SIG-M5 treated with dmso at 0.1 percent for 504 hours (cell line): ENCODE data around the gene CFAP126.
"Not testable (repeated sequence)": the region's sequence is repeated elsewhere in the genome, so short reads cannot be mapped to it uniquely, and the experiment has no call there.

Experiments
- DNase-seq: peaks from one replicate; lab custom pipeline; 2025; ENCODE audit not compliant: unreplicated experiment; lab: John Stamatoyannopoulos, UW

CFAP126 gene, protein sequence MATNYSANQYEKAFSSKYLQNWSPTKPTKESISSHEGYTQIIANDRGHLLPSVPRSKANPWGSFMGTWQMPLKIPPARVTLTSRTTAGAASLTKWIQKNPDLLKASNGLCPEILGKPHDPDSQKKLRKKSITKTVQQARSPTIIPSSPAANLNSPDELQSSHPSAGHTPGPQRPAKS

DNA sequence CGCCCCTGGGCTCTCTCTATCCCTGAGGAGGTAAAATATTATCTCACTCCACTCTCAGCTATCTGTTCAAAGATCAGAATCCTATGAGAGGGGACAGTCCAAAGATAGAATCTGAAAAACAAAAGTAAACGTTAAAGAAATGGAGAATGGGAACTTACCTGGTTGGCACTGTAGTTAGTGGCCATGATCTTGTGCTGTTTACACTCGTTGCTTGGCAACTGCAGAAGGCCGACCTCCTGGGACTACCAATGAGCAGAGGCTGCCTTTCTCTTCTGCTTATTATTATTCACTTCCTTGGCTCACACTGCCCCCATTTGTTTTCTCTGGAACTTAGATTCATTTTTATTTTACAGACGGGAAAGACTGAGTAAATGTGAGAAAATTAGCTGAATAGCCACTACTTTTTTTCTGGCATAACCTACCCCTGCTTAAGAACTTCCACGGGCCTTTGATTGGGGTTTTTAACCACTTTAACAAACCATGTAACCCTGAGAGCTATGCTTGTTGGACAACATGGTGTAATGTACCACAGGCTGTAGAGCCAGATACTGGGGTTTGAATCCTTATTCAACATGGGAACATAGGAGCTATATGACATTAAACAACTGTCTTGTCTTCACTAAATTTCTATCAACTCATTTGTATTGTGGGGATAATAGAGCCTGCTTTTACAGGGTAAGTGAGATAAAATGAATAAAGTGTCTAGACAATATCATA, at the start of gene CFAP126:
TSS of gene CFAP126 (minus strand) at position 193 of the 717 bp plus-strand sequence. CDS start at position 185, 8 bp downstream.
- peak; percentile 85 for DNase-seq

DNA sequence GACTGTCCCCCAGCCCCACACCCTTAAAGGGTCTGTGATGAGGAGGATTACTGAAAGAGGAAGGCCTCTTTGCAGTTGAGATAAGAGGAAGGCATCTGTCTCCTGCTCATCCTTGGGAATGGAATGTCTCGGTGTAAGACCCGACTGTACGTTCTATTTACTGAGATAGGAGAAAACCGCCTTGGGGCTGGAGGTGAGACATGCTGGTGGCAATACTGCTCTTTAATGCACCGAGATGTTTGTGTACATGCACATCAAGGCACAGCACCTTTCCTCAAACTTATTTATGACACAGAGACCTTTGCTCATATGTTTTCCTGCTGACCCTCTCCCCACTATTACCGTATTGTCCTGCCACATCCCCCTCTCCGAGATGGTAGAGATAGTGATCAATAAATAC, 45.4 kb upstream of the CFAP126 start:
- not testable (repeated sequence) for DNase-seq

DNA sequence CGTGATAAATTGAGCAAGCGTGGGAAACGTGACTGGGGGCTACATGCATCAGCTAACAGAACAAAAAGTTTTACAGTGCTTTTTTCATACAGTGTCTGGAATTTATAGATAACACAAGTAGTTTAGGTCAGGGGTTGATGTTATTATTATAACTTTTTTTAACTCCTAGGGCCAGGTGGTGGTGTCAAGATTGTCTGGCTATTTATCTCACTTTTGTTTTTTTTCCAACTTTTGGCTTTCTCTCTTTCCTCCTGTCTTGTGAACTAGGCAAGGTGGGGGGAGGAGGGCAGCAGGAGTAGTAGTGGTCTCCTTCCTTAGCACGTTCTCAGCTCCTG, 42.9 kb upstream of the CFAP126 start:
- not testable (repeated sequence) for DNase-seq

DNA sequence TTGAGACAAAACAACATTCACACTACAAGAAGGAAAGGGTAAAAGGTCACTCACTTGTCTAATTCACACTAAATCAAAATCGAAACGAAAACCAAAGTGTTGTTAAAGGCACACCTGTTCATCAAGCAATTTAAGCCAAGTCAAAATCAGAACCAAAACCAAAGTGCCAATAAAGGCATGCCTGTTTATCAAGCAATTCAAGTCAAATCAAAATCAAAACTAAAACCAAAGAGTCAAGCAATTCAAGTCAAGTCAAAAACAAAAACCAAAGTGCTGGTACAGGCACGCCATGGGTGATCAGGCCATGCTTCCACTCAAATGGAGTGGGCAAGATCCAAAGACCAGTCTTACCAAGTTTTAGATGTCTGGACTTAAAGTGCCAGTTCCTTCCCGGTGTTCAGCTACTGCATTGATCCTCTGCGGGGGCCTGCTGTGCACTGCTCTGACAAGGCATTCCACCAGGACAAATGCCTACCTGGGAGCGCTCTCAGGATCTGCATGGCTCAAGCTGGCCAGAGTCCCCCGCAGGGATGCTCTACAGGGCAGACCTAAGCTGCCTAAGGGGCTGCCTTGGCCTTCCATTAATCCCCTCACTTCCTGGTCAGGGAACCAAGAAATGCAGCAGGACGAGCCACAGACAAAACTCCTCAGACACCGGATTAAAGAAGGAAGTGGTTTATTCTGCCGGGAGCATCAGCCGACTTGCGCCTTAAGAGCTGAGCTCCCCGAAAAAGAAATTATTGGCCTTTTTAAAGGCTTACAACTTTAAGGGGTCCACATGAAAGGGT, 42.4 kb upstream of the CFAP126 start:
- DNase-seq, result not testable (repeated sequence)

DNA sequence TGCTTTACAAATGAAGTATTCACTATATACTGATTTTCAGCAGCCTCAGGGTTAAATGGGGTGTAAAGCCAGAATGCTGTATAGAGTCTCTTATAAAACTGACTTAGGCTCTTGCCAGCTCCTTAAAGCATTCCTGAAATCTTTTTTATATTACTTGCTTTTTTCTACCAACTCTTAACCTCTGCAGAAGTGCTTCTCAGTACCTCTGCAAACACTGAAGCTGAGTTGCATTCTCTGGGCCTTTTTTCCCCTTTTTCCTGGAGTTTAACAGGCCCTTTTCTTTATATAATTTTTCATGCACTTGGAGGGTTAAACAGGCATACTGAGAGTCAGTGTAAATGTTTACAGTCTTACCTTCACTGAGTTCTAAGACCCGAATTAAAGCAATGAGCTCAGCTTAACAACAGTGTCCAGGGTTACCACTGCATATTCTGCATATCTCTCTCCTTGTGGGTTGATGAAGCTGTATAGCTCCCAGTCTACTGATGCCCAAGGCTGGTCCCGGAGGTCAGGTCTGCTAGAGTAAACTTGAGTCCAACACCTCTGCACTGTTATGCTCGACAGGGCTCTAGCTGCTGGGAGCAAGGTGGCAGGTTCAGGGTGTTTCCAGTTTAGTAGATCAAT, 40.9 kb upstream of the CFAP126 start:
- DNase-seq, result no peak

DNA sequence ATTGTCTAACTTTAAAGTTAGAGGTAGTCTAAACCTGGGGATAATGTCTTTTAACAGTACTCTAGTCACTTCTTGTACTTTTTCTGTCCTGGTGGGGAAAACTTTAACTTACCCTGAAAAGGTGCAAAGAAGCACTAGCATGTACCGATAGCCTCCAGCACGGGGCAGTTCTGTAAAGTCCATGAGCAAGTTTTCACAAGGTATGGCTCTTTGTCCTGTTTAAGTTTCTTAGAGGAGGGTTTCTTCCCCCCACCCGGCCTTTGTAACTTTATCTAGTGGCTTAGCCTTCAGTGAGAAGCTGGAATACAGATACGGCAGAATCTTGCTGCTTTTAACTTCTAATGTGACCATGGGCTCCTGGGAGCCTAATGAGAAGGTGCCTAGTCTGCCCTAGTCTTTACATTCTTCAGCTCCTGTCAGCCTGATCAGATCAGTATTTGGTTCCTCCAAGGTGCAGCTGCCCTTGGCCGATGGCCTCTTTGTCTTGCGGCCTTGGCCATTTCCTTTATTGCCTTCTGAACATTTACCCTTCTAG, 39.8 kb upstream of the CFAP126 start:
- DNase-seq, result no peak

DNA sequence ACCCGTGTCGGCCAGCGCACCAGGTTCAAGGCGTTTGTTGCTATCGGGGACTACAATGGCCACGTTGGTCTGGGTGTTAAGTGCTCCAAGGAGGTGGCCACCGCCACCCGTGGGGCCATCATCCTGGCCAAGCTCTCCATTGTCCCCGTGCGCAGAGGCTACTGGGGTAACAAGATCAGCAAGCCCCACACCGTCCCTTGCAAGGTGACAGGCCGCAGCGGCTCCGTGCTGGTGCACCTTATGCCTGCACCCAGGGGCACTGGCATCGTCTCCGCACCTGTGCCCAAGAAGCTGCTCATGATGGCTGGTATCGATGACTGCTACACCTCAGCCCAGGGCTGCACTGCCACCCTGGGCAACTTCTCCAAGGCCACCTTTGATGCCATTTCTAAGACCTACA, 38.9 kb upstream of the CFAP126 start:
- DNase-seq, result not testable (repeated sequence)

DNA sequence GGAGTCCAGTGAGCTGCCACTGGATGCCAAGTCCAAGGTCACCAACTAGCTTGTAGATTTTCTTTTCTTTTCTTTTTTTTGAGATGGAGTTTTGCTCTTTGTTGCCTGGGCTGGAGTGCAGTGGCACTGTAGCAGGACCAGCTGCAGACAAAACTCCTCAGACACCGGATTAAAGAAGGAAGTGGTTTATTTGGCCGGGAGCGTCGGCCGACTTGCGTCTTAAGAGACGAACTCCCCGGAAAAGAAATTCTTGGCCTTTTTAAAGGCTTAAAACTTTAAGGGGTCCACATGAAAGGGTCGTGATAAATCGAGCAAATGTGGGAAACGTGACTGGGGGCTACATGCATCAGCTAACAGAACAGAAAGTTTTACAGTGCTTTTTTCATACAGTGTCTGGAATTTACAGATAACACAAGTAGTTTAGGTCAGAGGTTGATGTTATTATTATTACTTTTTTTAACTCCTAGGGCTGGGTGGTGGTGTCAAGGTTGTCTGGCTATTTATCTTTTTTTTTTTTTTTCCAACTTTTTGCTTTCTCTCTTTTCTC, 36.4 kb upstream of the CFAP126 start:
- DNase-seq, result peak; percentile 41

DNA sequence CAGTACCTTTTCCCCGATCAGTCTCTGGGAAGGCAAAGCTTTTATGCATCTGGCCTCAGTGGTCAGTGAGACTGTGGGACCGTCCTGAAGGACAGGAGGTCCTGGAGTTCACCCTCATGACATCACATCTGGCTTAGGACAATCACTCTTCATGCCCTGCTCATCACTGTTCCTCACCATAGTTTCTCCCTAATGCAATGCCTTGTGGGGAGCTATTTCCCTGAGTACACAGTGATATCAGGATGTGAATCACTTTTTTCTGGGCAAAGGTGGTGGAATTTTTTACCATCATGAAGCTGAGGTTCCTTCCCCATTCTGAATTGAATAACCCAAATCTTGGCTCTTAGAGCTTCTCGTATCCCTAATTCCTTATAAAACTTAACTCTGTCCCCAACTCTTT, 34.8 kb upstream of the CFAP126 start:
- no peak for DNase-seq

DNA sequence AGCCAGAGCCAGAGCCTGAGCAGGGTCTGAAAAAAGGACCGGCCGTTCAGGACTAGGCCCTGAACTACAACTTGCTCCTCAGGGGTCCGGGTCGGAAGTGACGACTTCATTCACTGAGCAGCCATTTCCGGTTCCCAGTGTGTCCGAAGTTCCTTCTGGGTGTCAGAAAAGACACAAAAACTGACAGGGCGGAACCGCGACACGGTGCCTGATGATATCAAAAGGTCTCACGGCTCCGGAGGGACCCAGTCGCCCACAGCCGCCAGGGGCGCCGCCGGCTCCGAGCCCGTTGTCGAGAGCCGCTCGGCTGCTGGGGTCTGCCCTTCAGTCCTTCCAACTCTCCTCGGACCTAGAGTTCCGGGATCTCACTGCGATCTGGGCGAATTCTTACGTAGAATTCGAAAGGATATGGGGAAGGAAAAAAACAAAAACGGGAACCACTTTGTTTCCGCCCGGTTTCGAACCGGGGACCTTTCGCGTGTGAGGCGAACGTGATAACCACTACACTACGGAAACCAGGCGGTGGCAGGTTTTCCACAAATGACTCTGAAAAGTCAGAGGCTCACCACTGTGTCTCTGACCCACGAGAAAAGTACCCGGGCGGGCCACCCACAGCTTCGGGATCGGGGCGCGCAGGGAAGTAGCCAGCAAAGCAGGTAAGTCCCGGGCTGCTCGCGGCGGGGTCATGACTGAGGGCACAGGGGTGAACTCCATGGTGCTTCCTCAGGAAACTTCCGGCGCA, 31.8 kb upstream of the CFAP126 start:
- peak; percentile 97 for DNase-seq

DNA sequence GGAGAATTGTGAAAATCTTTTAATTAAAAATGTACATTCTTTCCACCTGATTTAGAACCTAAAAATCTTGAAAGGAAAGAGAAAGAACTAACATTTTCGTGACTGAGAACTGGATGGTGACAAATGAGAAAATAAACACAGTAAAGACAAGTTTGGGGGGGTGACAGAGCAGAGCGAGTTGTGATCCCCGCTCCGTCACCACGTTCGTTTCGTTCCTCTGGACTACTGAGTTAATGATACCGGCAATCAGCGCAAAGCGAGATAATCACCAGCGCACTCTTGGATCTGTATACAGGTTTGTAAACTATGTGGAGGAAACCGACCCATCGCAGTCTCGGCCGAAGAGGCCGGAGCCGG, 31.2 kb upstream of the CFAP126 start:
- DNase-seq, result peak; percentile 70

DNA sequence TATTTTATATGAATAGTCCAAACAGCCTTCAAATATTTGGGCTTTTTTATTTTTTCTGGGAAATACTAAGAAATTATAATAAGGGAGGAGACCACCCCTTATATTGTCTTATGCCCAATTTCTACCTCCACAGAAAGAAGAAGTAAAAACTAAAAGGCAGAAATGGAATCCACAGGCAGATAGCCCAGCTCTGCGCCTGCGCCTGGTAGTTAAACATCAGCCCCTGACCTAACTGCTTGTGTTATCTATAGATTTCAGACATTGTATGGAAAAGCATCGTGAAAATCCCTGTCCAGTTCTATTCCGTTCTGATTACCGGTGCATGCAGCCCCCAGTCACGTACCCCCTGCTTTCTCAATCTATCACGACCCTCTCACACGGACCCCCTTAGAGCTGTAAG, 29.4 kb upstream of the CFAP126 start:
- not testable (repeated sequence) for DNase-seq

DNA sequence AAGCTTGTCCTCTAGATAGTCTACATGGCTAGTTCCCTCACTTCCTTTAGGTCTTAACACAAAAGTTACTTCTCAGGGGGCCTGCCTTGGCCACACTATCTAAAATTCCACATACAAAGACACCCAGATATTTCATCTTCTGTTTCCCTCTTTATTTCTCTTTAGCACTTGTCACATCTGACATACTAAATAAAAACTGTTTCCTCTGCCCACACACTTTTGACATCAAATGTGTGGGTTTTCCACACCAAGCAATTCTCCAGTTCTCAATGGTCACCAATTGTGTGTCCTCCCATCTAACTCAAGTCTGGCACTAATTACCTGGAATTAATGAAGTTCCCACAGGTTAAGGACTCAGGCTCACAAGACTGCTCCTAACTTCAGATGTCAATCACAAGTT, 25.5 kb upstream of the CFAP126 start:
- no peak for DNase-seq

DNA sequence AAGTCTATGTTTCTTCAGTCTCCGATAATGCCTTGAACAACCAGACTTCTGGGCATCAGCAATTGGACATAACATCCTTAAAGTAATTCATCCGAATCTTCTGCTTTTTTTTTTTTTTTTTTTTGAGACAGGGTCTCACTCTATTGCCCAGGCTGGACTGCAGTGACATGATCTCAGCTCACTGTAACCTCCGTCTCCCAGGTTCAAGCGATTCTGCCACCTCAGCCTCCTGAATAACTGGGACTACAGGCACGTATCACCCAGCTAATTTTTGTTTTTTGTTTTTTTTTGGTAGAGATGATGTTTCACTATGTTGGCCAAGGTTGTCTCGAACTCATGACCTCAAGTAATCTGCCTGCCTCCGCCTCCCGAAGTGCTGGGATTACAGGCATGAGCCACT, 23.9 kb upstream of the CFAP126 start:
- DNase-seq, result no peak

DNA sequence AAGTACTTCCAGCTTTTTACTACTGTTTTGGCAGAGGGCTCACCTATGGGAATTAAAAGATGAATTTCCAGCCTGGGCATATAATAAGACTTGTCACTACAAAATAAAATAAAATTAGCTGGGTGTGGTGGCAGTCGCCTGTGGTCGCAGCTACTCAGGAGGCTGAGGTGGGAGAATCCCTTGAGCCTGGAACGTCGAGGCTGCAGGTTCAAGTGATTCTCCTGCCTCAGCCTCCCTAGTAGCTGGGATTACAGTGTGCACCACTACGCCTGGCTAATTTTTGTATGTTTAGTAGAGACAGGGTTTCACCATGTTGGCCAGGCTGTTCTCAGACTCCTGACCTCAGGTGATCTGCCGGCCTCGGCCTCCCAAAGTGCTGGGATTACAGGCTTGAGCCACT, 23.5 kb upstream of the CFAP126 start:
- not testable (repeated sequence) for DNase-seq

DNA sequence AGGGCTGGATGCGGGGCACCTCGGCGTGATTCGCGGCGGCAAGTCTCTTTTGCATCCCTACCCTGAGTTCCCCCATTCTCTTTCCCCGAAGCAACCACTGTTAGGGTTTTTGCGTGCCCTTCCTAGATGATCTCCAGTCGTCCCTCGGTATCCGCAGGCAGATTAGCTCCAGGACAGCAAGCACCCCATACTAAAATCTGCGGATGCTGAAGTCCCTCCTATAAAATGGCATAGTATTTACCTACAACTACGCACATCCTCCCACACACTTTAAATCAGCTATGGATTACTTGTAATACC, 22.8 kb upstream of the CFAP126 start:
- no peak for DNase-seq

DNA sequence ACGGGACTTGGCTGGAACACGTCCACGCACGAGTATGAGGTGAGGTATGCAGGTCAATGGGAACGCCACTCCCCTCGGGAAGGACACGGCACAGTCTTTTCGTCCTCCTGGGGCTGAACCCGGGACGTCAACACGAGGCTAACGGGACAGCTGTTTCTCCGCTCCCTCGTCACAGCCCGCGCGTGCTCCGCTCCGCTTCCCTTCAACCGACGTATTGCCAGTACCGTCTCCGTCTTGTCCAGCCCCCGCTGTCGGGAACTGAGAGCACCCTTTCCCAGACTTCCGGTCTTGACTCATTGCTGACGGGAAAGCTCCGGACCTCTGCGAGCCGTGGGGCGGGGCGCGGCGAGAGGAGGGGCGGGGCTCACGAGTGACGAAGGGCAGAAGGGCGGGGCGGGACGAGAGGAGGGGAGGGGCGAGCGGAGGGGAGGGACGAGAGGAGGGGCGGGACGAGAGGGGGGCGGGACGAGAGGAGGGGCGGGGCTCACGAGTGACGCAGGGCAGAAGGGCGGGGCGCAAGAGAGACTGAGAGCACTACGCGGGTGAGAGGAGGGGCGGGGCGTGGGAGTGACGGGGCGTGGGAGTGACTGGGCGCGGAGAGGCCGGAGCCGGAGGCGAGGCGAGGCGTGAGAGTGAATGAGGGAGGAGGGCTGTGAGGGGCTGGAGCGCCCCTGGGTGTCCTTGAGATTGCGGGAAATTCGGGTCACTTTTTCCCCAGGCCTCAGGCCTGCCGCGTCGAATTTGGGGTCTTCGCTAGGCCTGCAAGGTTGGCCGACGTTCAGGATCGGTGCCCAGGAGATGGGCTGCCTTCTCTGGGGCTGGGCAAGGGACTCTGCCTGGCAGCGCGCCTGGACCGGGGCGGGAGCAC, 22.2 kb upstream of the CFAP126 start:
- DNase-seq, result peak; percentile 98

DNA sequence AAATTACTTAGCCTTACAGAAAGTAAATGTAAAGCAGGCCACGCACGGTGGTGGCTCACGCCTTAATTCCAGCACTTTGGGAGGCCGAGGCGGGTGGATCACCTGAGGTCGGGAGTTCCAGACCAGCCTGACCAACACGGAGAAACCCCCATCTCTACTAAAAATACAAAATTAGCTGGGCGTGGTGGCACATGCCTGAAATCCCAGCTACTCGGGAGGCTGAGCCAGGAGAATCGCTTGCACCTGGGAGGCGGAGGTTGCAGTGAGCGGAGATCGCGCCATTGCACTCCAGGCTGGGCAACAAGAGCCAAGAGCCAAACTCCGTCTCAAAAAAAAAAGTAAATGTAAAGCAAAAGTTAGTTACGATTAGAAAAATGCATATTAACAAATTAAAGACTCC, 21.5 kb upstream of the CFAP126 start:
- DNase-seq, result not testable (repeated sequence)

DNA sequence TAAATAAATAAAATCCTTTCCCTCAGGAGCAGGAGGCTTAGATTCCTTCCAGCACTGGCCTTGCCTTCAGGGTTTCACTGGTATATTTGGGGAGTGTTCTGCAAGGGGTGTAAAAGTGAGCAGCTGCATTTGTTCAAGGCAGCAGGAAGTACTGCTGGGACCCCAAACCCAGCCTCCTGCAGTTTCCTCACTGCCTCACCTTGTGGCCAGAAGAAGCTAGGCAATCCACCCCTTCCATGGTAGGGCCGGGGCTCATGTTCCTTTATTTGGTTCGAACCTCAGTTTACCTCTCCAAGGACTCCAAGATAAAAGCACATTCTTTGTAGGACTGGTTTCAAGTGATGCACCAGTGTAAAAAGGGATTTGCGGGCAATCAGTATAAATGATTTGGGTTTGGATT, 21.0 kb upstream of the CFAP126 start:
- no peak for DNase-seq
